Activated T-helper 1 cell treated with anti-CD3 and anti-CD28 coated beads, Interleukin-2, amount 50 U/mL, for 16 hours (primary cell): Measurements from ENCODE around the gene TKT.

Source experiments
- DNase-seq, 2 donors: peaks; one replicate each; pipeline ENCODE4 v3.0.0-alpha.2; 2020; ENCODE audit warnings: low read depth in 1 of 2, low spot score in 1 of 2

TKT gene

GRCh38 chr3:53198256-53198977, 57.4 kb downstream of the TKT start:
- no peak for DNase-seq

- peak in 1 of 2 donors; percentile 8 for DNase-seq
These were observed 59.0 kb downstream of the TKT start for GRCh38 chr3:53196575-53197407.

- peak; percentile 28 to 42 for DNase-seq
These were observed 59.9 kb downstream of the TKT start for GRCh38 chr3:53195602-53196574.

GRCh38 chr3:53195066-53195450, 60.8 kb downstream of the TKT start:
- DNase-seq = no peak

- DNase-seq = no peak
These were observed 61.4 kb downstream of the TKT start for GRCh38 chr3:53194210-53195065.

GRCh38 chr3:53193466-53194209, 62.2 kb downstream of the TKT start:
- DNase-seq = no peak

- no peak for DNase-seq
These were observed 63.2 kb downstream of the TKT start for GRCh38 chr3:53192608-53193007.

- DNase-seq = no peak
These were observed 63.9 kb downstream of the TKT start for GRCh38 chr3:53191836-53192480.

GRCh38 chr3:53190659-53191058, 65.2 kb downstream of the TKT start:
- DNase-seq = no peak

GRCh38 chr3:53189276-53189675, 66.5 kb downstream of the TKT start:
- DNase-seq = no peak

- no peak for DNase-seq
These were observed 67.1 kb downstream of the TKT start for GRCh38 chr3:53188720-53189119.

GRCh38 chr3:53188136-53188685, 67.6 kb downstream of the TKT start:
- DNase-seq = no peak

- DNase-seq = no peak
These were observed 68.4 kb downstream of the TKT start for GRCh38 chr3:53187430-53187829.

- no peak for DNase-seq
These were observed 69.1 kb downstream of the TKT start for GRCh38 chr3:53186726-53187125.

- DNase-seq = no peak
These were observed 69.9 kb downstream of the TKT start for GRCh38 chr3:53185761-53186465.

GRCh38 chr3:53184701-53185100, 71.1 kb downstream of the TKT start:
- DNase-seq = no peak

- DNase-seq = no peak
These were observed 72.3 kb downstream of the TKT start for GRCh38 chr3:53183514-53183913.

GRCh38 chr3:53182764-53183355, 73.0 kb downstream of the TKT start:
- DNase-seq = no peak
